NCI-H524 (cell line): ENCODE results near the gene RAB4B.
A peak's percentile ranks its signal among the peaks of the same experiment; 100 is the strongest.
"Not testable (repeated sequence)": the region's sequence is repeated elsewhere in the genome, so short reads cannot be mapped to it uniquely, and the experiment has no call there.

Experiments
- DNase-seq, 2 experiments: peaks; one replicate each; lab custom pipeline; 2025; lab: John Stamatoyannopoulos, UW

The RAB4B gene

GRCh38 chr19:40803857-40804782 is 26.1 kb downstream of the RAB4B start:
- DNase-seq, result no peak

- DNase-seq, result no peak
These were observed 26.8 kb downstream of the RAB4B start for GRCh38 chr19:40804783-40805242.

- DNase-seq, result no peak
These were observed 27.3 kb downstream of the RAB4B start for GRCh38 chr19:40805258-40805868.

- DNase-seq, result peak in 1 of 2 experiments; percentile 47
These were observed 28.5 kb downstream of the RAB4B start for GRCh38 chr19:40806423-40807146.

GRCh38 chr19:40807147-40808020 is 29.3 kb downstream of the RAB4B start:
- DNase-seq, result no peak

GRCh38 chr19:40808021-40808325 is 29.9 kb downstream of the RAB4B start:
- DNase-seq, result no peak

- no peak for DNase-seq
These were observed 30.4 kb downstream of the RAB4B start for GRCh38 chr19:40808497-40808896.

- DNase-seq, result no peak
These were observed 31.5 kb downstream of the RAB4B start for GRCh38 chr19:40809358-40810086.

- DNase-seq, result no peak
These were observed 32.1 kb downstream of the RAB4B start for GRCh38 chr19:40810160-40810559.

- peak in 1 of 2 experiments; percentile 30 for DNase-seq
These were observed 32.8 kb downstream of the RAB4B start for GRCh38 chr19:40810649-40811408.

- no peak for DNase-seq
These were observed 33.7 kb downstream of the RAB4B start for GRCh38 chr19:40811478-40812341.

GRCh38 chr19:40812571-40812970 is 34.5 kb downstream of the RAB4B start:
- DNase-seq, result not testable (repeated sequence)

GRCh38 chr19:40813182-40813581 is 35.1 kb downstream of the RAB4B start:
- no peak for DNase-seq

- DNase-seq, result peak in 1 of 2 experiments; percentile 41
These were observed 37.2 kb downstream of the RAB4B start for GRCh38 chr19:40815223-40815622.

- DNase-seq, result peak; percentile 47 to 77
These were observed 40.7 kb downstream of the RAB4B start for GRCh38 chr19:40818480-40819399.

- peak in 1 of 2 experiments; percentile 37 for DNase-seq
These were observed 41.6 kb downstream of the RAB4B start for GRCh38 chr19:40819479-40820234.

GRCh38 chr19:40822161-40822560 is 44.1 kb downstream of the RAB4B start:
- DNase-seq, result no peak
